KMS-11 (cell line): Measurements from ENCODE around the gene MFN1.

Source experiments
- H2AFZ ChIP-seq: fragments of 200-600 bp; sonication (generic); 2 replicates; pipeline ENCODE4 v1.6.1; 2016; ENCODE audit warnings: antibody characterized with exemption, mixed run types, low read depth
- H3K27ac ChIP-seq: fragments of 200-600 bp; sonication (generic); 2 replicates; pipeline ENCODE4 v1.6.1; 2016; ENCODE audit warnings: mild to moderate bottlenecking, mixed run types
- H3K27me3 ChIP-seq: fragments of 200-600 bp; sonication (generic); 2 replicates; pipeline ENCODE4 v1.6.1; 2017; ENCODE audit warnings: mild to moderate bottlenecking, low read depth, mixed run types, moderate library complexity; ENCODE audit not compliant: insufficient read depth
- H3K36me3 ChIP-seq: fragments of 200-600 bp; sonication (generic); 2 replicates; pipeline ENCODE4 v1.6.1; 2017; ENCODE audit warnings: mild to moderate bottlenecking, mixed run types; ENCODE audit not compliant: insufficient read depth
- H3K4me1 ChIP-seq: fragments of 200-600 bp; sonication (generic); 2 replicates; pipeline ENCODE4 v1.6.1; 2016; ENCODE audit warnings: mild to moderate bottlenecking, low read depth, mixed run types; ENCODE audit not compliant: poor library complexity, severe bottlenecking
- H3K4me2 ChIP-seq: fragments of 200-600 bp; sonication (generic); 2 replicates; pipeline ENCODE4 v1.7.0; 2016; ENCODE audit warnings: mild to moderate bottlenecking, mixed run types
- H3K4me3 ChIP-seq: fragments of 200-600 bp; sonication (generic); IDR thresholded peaks from 2 replicates; pipeline ENCODE4 v1.6.1; 2017; ENCODE audit warnings: low read depth, low read length, mixed read lengths; ENCODE audit not compliant: insufficient read depth
- H3K79me2 ChIP-seq: fragments of 200-600 bp; sonication (generic); 2 replicates; pipeline ENCODE4 v1.6.1; 2016; ENCODE audit warnings: low read depth, mixed run types; ENCODE audit not compliant: insufficient read depth
- H3K9ac ChIP-seq: fragments of 200-600 bp; sonication (generic); 2 replicates; pipeline ENCODE4 v1.6.1; 2016; ENCODE audit warnings: mild to moderate bottlenecking, mixed run types
- H4K20me1 ChIP-seq: fragments of 200-600 bp; sonication (generic); 2 replicates; pipeline ENCODE4 v1.6.1; 2016; ENCODE audit warnings: mild to moderate bottlenecking, mixed run types; ENCODE audit not compliant: insufficient read depth
- CTCF ChIP-seq: fragments of 200-600 bp; sonication (generic); conservative IDR thresholded peaks from 2 replicates; pipeline ENCODE4 v1.6.1; 2017; ENCODE audit warnings: low read depth, mild to moderate bottlenecking, antibody characterized with exemption, low read length, moderate library complexity, mixed read lengths

The MFN1 gene

DNA sequence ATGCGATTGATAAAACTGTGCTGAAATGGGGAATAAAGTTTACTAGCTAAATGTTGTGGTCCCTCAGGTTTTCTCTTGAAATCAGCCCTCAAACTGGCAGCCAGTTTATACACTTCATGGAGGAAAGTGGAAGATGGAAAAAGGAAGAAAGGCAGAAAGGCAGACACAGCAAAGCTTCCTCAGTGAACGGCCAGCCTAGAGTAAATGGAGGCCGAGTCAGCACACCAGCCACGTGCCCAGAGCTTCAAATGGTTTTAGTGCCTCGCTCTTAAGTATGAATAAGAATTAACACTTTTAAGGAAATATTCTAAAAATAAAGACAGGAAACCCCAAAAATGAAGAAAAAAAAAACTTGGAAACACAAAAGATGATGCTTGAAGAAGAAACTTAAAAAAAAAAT lies 55.5 kb downstream of the MFN1 start:
- H3K36me3 ChIP-seq = no peaks in the 10 kb centered on the region
- no peak for TF ChIP-seq CTCF
- no peak overlapping the region for H3K27ac ChIP-seq
- H3K4me3 ChIP-seq = no peak overlapping the region
- H3K79me2 ChIP-seq = no peaks in the 10 kb centered on the region
- H3K9ac ChIP-seq = no peak overlapping the region
- no peak overlapping the region for H2AFZ ChIP-seq
- no peaks in the 10 kb centered on the region for H3K4me1 ChIP-seq
- H3K27me3 ChIP-seq = no peaks in the 10 kb centered on the region
- H4K20me1 ChIP-seq = no peaks in the 10 kb centered on the region
- H3K4me2 ChIP-seq = no peak overlapping the region

GRCh38 chr3:179404307-179404706 lies 56.8 kb downstream of the MFN1 start:
- no peaks in the 10 kb centered on the region for H3K27me3 ChIP-seq
- H3K4me1 ChIP-seq = no peaks in the 10 kb centered on the region
- no peaks in the 10 kb centered on the region for H4K20me1 ChIP-seq
- H3K9ac ChIP-seq = no peak overlapping the region
- H3K4me2 ChIP-seq = no peak overlapping the region
- TF ChIP-seq CTCF = no peak
- no peaks in the 10 kb centered on the region for H3K36me3 ChIP-seq
- H3K27ac ChIP-seq = no peak overlapping the region
- H3K79me2 ChIP-seq = no peaks in the 10 kb centered on the region
- H2AFZ ChIP-seq = no peak overlapping the region
- no peak overlapping the region for H3K4me3 ChIP-seq

DNA sequence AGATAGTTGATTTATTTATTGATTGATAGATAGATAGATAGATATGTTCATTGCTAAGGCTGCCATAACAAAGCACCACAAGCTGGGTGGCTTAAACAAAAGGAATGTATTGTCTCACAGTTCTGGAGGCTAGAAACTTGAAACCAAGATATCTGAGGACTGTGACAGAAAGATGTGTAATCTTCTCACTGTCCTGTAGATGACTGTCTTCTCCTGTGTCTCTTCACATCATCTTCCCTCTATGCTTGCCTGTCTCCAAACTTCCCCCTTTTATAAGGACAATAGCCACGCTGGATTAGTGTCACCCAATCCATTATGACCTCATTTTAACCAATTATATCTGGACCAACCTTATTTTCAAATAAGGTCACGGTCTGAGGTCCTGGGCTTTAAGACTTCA lies 62.8 kb downstream of the MFN1 start:
- TF ChIP-seq CTCF = no peak
- no peaks in the 10 kb centered on the region for H3K36me3 ChIP-seq
- no peak overlapping the region for H3K9ac ChIP-seq
- H3K27ac ChIP-seq = no peak overlapping the region
- peaks cover 11% of the 10 kb centered on the region for H3K4me1 ChIP-seq
- H4K20me1 ChIP-seq = no peaks in the 10 kb centered on the region
- no peaks in the 10 kb centered on the region for H3K27me3 ChIP-seq
- H3K4me2 ChIP-seq = no peak overlapping the region
- no peak overlapping the region for H2AFZ ChIP-seq
- H3K79me2 ChIP-seq = no peaks in the 10 kb centered on the region
- no peak overlapping the region for H3K4me3 ChIP-seq

DNA sequence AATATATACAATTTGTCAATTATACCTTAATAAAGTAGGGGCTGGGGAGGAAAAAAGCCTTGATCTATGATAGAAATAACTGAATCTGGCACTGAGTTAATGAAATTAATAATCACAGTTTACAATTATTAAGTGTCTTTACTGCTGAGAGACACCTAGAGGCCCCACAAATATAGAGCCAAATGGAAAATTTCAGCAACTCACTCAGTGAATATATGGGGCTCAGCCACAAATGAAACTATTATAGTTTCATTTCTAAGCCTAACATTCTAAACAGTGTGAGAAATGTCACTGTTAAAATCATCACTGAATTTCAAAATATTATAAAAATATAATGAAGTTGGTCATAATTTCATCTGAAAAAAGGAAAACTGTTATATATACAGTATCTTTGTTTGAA lies 63.5 kb downstream of the MFN1 start:
- H3K27me3 ChIP-seq = no peaks in the 10 kb centered on the region

More for the DNA sequence above, 63.5 kb downstream of the MFN1 start:
- Histone ChIP-seq H3K4me2 (no peak overlapping the region), H3K4me3 (no peak overlapping the region), H4K20me1 (no peaks in the 10 kb centered on the region), H2AFZ (no peak overlapping the region), H3K4me1 (peaks cover 11% of the 10 kb centered on the region), H3K9ac (no peak overlapping the region), H3K79me2 (no peaks in the 10 kb centered on the region), H3K27ac (no peak overlapping the region), H3K36me3 (no peaks in the 10 kb centered on the region)
- TF ChIP-seq CTCF = no peak
